Sigmoid colon (tissue), 4 donors: Measurements from ENCODE around the gene COL4A1.

Source experiments
- CTCF ChIP-seq, 4 experiments: fragments of 450-650 bp in 3 of 4; fragments of 200-600 bp in 1 of 4; IDR thresholded peaks; one replicate each; pipeline ENCODE4 v1.5.1; 2016 to 2019; ENCODE audit warnings: antibody characterized with exemption in 4 of 4, mild to moderate bottlenecking in 3 of 4, moderate library complexity in 2 of 4
- EP300 ChIP-seq, 4 donors: sonication (generic); formaldehyde crosslinking; IDR thresholded peaks; one replicate each; pipeline ENCODE4 v1.6.1; 2017; ENCODE audit warnings: antibody characterized with exemption in 4 of 4

- TF ChIP-seq EP300 (IDR thresholded peaks at IDR 0.05) = no peak
- TF ChIP-seq CTCF (IDR thresholded peaks at IDR 0.05) = no peak
These were observed 1.0 kb downstream of the COL4A1 start for GRCh38 chr13:110305949-110306339.
